ENCODE data around the gene SPATA18. TPM values are rescaled to one million over a fixed set of nuclear protein-coding genes. Genes with fewer than 3 reads are reported as not detected.
A peak's percentile ranks its signal among the peaks of the same experiment; 100 is the strongest.

The SPATA18 gene
- total and polyA plus RNA-seq, 2 experiments from 2014 or later = 13.7 to 14.3 TPM

- whole genome bisulfite sequencing, 2 experiments (ENCODE audit: low coverage in 1 of 2, low lambda C conversion rate in 2 of 2, missing lambda C conversion rate in 2 of 2) = 84 to 87% methylated on average over 3 of the region's 3 CpGs
Measured at GRCh38 chr4:52016981-52017380, 34.1 kb upstream of the SPATA18 start.

GRCh38 chr4:52017814-52018213, 33.3 kb upstream of the SPATA18 start:
- WGBS, 2 experiments (ENCODE audit: low coverage in 1 of 2, low lambda C conversion rate in 2 of 2, missing lambda C conversion rate in 2 of 2) = 54 to 71% methylated on average over 1 of the region's 1 CpG
- no peak for TF ChIP-seq EZH2phosphoT487 (IDR thresholded peaks at IDR 0.05; ENCODE audit: insufficient read depth, low read depth)
- no peak for TF ChIP-seq EZH2 (IDR thresholded peaks at IDR 0.05; ENCODE audit: insufficient read depth, poor library complexity, severe bottlenecking)
- Histone ChIP-seq H3K79me2 (ENCODE audit: insufficient read depth) (no peaks in the 10 kb centered on the region), H3K27ac (no peak overlapping the region), H3F3A (ENCODE audit: insufficient read depth) (no peaks in the 10 kb centered on the region), H3K4me2 (ENCODE audit: unreplicated experiment) (no peak overlapping the region), H3K9me3 (ENCODE audit: low read depth) (no peaks in the 10 kb centered on the region), H3K4me3 (no peak overlapping the region), H3K4me1 (ENCODE audit: insufficient read depth) (peaks cover 9% of the 10 kb centered on the region), H3K27me3 (replicated peaks; ENCODE audit: insufficient read depth) (no peaks in the 10 kb centered on the region), H3K36me3 (ENCODE audit: low read depth) (peaks cover 4% of the 10 kb centered on the region; the same call in 1 of the 2 replicates), H2AFZ (no peak overlapping the region), H3K9ac (no peak overlapping the region), H4K20me1 (ENCODE audit: insufficient read depth) (no peaks in the 10 kb centered on the region), H3K9me2 (ENCODE audit: insufficient read depth) (no peaks in the 10 kb centered on the region)
- DNase-seq = no peak
- in situ Hi-C loops (cut with MboI) = no loop called here

More at GRCh38 chr4:52016981-52017380, 34.1 kb upstream of the SPATA18 start:
- no peaks in the 10 kb centered on the region for H3K36me3 ChIP-seq (ENCODE audit: low read depth)
- H3K9ac ChIP-seq = no peak overlapping the region
- no peaks in the 10 kb centered on the region for H3K27me3 ChIP-seq (replicated peaks; ENCODE audit: insufficient read depth)
- H3K9me3 ChIP-seq (ENCODE audit: low read depth) = no peaks in the 10 kb centered on the region
- H3K27ac ChIP-seq = no peak overlapping the region
- no peaks in the 10 kb centered on the region for H3K79me2 ChIP-seq (ENCODE audit: insufficient read depth)
- no peak for DNase-seq
- TF ChIP-seq EZH2phosphoT487 (IDR thresholded peaks at IDR 0.05; ENCODE audit: insufficient read depth, low read depth) = no peak
- no peak for TF ChIP-seq EZH2 (IDR thresholded peaks at IDR 0.05; ENCODE audit: insufficient read depth, poor library complexity, severe bottlenecking)
- no peak overlapping the region for H2AFZ ChIP-seq
- H3F3A ChIP-seq (ENCODE audit: insufficient read depth) = no peaks in the 10 kb centered on the region
- H4K20me1 ChIP-seq (ENCODE audit: insufficient read depth) = no peaks in the 10 kb centered on the region
- H3K4me3 ChIP-seq = no peak overlapping the region
- H3K4me2 ChIP-seq (ENCODE audit: unreplicated experiment) = no peak overlapping the region
- in situ Hi-C loops (cut with MboI) = no loop called here
- H3K4me1 ChIP-seq (ENCODE audit: insufficient read depth) = peaks cover 9% of the 10 kb centered on the region
- H3K9me2 ChIP-seq (ENCODE audit: insufficient read depth) = no peaks in the 10 kb centered on the region

GRCh38 chr4:52019936-52020657, 31.0 kb upstream of the SPATA18 start, which contains the start of gene LRRC66:
Gene LRRC66 (minus strand): TSS chr4:52020363. CDS start chr4:52017613, 2,750 bp downstream.
- Histone ChIP-seq H3K4me2 (ENCODE audit: unreplicated experiment) (no peak within 1 kb of the TSS), H2AFZ (no peak within 1 kb of the TSS), H3K4me1 (ENCODE audit: insufficient read depth) (peaks cover 9% of the 10 kb centered on the region)

GRCh38 chr4:52028970-52029369, 22.1 kb upstream of the SPATA18 start:
- H3K9me3 ChIP-seq (ENCODE audit: low read depth) = no peaks in the 10 kb centered on the region
- TF ChIP-seq EZH2phosphoT487 (IDR thresholded peaks at IDR 0.05; ENCODE audit: insufficient read depth, low read depth) = no peak
- no peak for TF ChIP-seq EZH2 (IDR thresholded peaks at IDR 0.05; ENCODE audit: insufficient read depth, poor library complexity, severe bottlenecking)
- H3K9me2 ChIP-seq (ENCODE audit: insufficient read depth) = no peaks in the 10 kb centered on the region
- no peaks in the 10 kb centered on the region for H4K20me1 ChIP-seq (ENCODE audit: insufficient read depth)
- peaks cover 26% of the 10 kb centered on the region for H3K36me3 ChIP-seq (ENCODE audit: low read depth)
- H3K9ac ChIP-seq = no peak overlapping the region
- H3K27me3 ChIP-seq (replicated peaks; ENCODE audit: insufficient read depth) = no peaks in the 10 kb centered on the region
- H3K79me2 ChIP-seq (ENCODE audit: insufficient read depth) = peaks cover 45% of the 10 kb centered on the region
- 50 to 68% methylated on average over 1 of the region's 1 CpG for WGBS, 2 experiments (ENCODE audit: low coverage in 1 of 2, low lambda C conversion rate in 2 of 2, missing lambda C conversion rate in 2 of 2)
- H2AFZ ChIP-seq = no peak overlapping the region
- 0 out of 2 replicates have a peak overlapping the region, but pooled peaks have one; percentile 14 for H3K27ac ChIP-seq
- in situ Hi-C loops (cut with MboI) = loop anchor here (10.0 kb wide), 1 partner anchor 134 kb away; no protein-coding TSS in a partner anchor
- peak; percentile 78 for DNase-seq
- peak overlapping the region; percentile 24 for H3K4me2 ChIP-seq (ENCODE audit: unreplicated experiment)
- H3F3A ChIP-seq (ENCODE audit: insufficient read depth) = peaks cover 13% of the 10 kb centered on the region
- peaks cover 13% of the 10 kb centered on the region for H3K4me1 ChIP-seq (ENCODE audit: insufficient read depth)
- H3K4me3 ChIP-seq = no peak overlapping the region

More at GRCh38 chr4:52019936-52020657, 31.0 kb upstream of the SPATA18 start, which contains the start of gene LRRC66:
- Histone ChIP-seq H4K20me1 (ENCODE audit: insufficient read depth) (no peaks in the 10 kb centered on the region), H3K4me3 (no peak within 1 kb of the TSS), H3K79me2 (ENCODE audit: insufficient read depth) (0 out of 2 replicates have a peak, but pooled peaks cover 2% of the 10 kb centered on the region), H3K27ac (no peak within 1 kb of the TSS), H3K9me2 (ENCODE audit: insufficient read depth) (no peaks in the 10 kb centered on the region), H3K36me3 (ENCODE audit: low read depth) (peaks cover 18% of the 10 kb centered on the region; the same call in 1 of the 2 replicates), H3F3A (ENCODE audit: insufficient read depth) (no peaks in the 10 kb centered on the region), H3K27me3 (replicated peaks; ENCODE audit: insufficient read depth) (no peaks in the 10 kb centered on the region), H3K9ac (no peak within 1 kb of the TSS), H3K9me3 (ENCODE audit: low read depth) (no peaks in the 10 kb centered on the region)
- in situ Hi-C loops (cut with MboI) = loop anchor here (10.0 kb wide), 1 partner anchor 125 kb away; no protein-coding TSS in a partner anchor
- WGBS, 2 experiments (ENCODE audit: low coverage in 1 of 2, low lambda C conversion rate in 2 of 2, missing lambda C conversion rate in 2 of 2) = 91% methylated on average over 6 of the region's 6 CpGs
- TF ChIP-seq EZH2phosphoT487 (IDR thresholded peaks at IDR 0.05; ENCODE audit: insufficient read depth, low read depth) (no peak), EZH2 (IDR thresholded peaks at IDR 0.05; ENCODE audit: insufficient read depth, poor library complexity, severe bottlenecking) (no peak)
- peak; percentile 40 for DNase-seq

All from GM23248 (cell line).